HepG2 (cell line): ENCODE results near the gene VCP.

Experiments used
- ATF1 ChIP-seq: IDR thresholded peaks from 2 replicates; pipeline ENCODE4 v1.6.1; 2016; ENCODE audit warnings: mild to moderate bottlenecking, control low read depth
- EZH2 ChIP-seq: conservative IDR thresholded peaks from 2 replicates; pipeline ENCODE4 v1.6.1; 2012; ENCODE audit warnings: mild to moderate bottlenecking, low read depth, low read length, moderate library complexity
- FOXO4 ChIP-seq: sonication (generic); formaldehyde crosslinking; conservative IDR thresholded peaks from 2 replicates; pipeline ENCODE4 v1.8.1; 2023; ENCODE audit warnings: missing genetic modification reagents
- JUN ChIP-seq: sonication (generic); formaldehyde crosslinking; IDR thresholded peaks from 2 replicates; pipeline ENCODE4 v1.4.0; 2020; ENCODE audit warnings: mild to moderate bottlenecking, missing genetic modification reagents
- LRRFIP1 ChIP-seq: sonication (generic); formaldehyde crosslinking; conservative IDR thresholded peaks from 2 replicates; pipeline ENCODE4 v1.4.0; 2020; ENCODE audit warnings: missing genetic modification reagents
- RAD21 ChIP-seq: fragments of 450-650 bp; formaldehyde crosslinking; IDR thresholded peaks from 2 replicates; pipeline ENCODE4 v1.5.0; 2020; ENCODE audit warnings: mild to moderate bottlenecking
- SIN3A ChIP-seq: IDR thresholded peaks from 2 replicates; pipeline ENCODE4 v1.6.1; 2011; ENCODE audit warnings: low read depth, mild to moderate bottlenecking, control low read depth, low read length, borderline replicate concordance
- ZNF432 ChIP-seq: sonication (generic); formaldehyde crosslinking; IDR thresholded peaks from 2 replicates; pipeline ENCODE4 v1.5.0; 2020; ENCODE audit warnings: missing genetic modification reagents, mild to moderate bottlenecking, borderline replicate concordance
- ZNF788 ChIP-seq: sonication (generic); formaldehyde crosslinking; IDR thresholded peaks from 2 replicates; pipeline ENCODE4 v1.5.0; 2020; ENCODE audit warnings: mild to moderate bottlenecking, missing genetic modification reagents, borderline replicate concordance
- TF ChIP-seq, protein P1 (sequence below): sonication (generic); formaldehyde crosslinking; IDR thresholded peaks from 2 replicates; pipeline ENCODE4 v1.5.1; 2020; ENCODE audit warnings: missing genetic modification reagents, mild to moderate bottlenecking, borderline replicate concordance
- TF ChIP-seq, protein P2 (sequence below), 2 experiments: sonication (generic) in 1 of 2; formaldehyde crosslinking in 1 of 2; IDR thresholded peaks; 2 replicates each; pipeline versions ENCODE4 v1.5.1 to v1.6.1; 2011 to 2020; ENCODE audit warnings: borderline replicate concordance in 1 of 2, low read depth in 1 of 2, low read length in 1 of 2, mild to moderate bottlenecking in 1 of 2, missing genetic modification reagents in 1 of 2, moderate library complexity in 1 of 2

- TF ChIP-seq, protein P1, sequence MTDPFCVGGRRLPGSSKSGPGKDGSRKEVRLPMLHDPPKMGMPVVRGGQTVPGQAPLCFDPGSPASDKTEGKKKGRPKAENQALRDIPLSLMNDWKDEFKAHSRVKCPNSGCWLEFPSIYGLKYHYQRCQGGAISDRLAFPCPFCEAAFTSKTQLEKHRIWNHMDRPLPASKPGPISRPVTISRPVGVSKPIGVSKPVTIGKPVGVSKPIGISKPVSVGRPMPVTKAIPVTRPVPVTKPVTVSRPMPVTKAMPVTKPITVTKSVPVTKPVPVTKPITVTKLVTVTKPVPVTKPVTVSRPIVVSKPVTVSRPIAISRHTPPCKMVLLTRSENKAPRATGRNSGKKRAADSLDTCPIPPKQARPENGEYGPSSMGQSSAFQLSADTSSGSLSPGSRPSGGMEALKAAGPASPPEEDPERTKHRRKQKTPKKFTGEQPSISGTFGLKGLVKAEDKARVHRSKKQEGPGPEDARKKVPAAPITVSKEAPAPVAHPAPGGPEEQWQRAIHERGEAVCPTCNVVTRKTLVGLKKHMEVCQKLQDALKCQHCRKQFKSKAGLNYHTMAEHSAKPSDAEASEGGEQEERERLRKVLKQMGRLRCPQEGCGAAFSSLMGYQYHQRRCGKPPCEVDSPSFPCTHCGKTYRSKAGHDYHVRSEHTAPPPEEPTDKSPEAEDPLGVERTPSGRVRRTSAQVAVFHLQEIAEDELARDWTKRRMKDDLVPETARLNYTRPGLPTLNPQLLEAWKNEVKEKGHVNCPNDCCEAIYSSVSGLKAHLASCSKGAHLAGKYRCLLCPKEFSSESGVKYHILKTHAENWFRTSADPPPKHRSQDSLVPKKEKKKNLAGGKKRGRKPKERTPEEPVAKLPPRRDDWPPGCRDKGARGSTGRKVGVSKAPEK = no peak
- TF ChIP-seq RAD21 = no peak
- no peak for TF ChIP-seq FOXO4 (CRISPR knock-in tag)
- no peak for TF ChIP-seq ZNF432 (CRISPR knock-in tag)
- TF ChIP-seq ZNF788 (CRISPR knock-in tag) = no peak
- TF ChIP-seq SIN3A = no peak
- TF ChIP-seq JUN (CRISPR knock-in tag) = no peak
- TF ChIP-seq EZH2 = no peak
- TF ChIP-seq, protein P2, sequence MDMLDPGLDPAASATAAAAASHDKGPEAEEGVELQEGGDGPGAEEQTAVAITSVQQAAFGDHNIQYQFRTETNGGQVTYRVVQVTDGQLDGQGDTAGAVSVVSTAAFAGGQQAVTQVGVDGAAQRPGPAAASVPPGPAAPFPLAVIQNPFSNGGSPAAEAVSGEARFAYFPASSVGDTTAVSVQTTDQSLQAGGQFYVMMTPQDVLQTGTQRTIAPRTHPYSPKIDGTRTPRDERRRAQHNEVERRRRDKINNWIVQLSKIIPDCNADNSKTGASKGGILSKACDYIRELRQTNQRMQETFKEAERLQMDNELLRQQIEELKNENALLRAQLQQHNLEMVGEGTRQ (IDR thresholded peaks at IDR 0.05; ENCODE audit: low read depth, low read length) = no peak
- TF ChIP-seq, protein P2 (CRISPR knock-in tag; IDR thresholded peaks at IDR 0.05; ENCODE audit: borderline replicate concordance) = no peak
- TF ChIP-seq LRRFIP1 (CRISPR knock-in tag) = no peak
- no peak for TF ChIP-seq ATF1 (CRISPR knock-in tag)
Measured at GRCh38 chr9:35029241-35029640, 43.2 kb downstream of the VCP start.
